Activated CD8-positive, alpha-beta memory T cell treated with anti-CD3 and anti-CD28 coated beads, Interleukin-2, amount 10 ng/mL, durations not matched to agents 7 days and 5 days (primary cell): ENCODE results near the gene CAPZB. TPM values are rescaled to one million over a fixed set of nuclear protein-coding genes. Genes with fewer than 3 reads are reported as not detected.

ENCODE experiments used
- ATAC-seq: fragments of 150-1000 bp; cut with Tn5 transposase; one replicate; pipeline ENCODE4 v1.10.0; 2021; ENCODE audit warnings: moderate library complexity
- CTCF ChIA-PET: fragments of 350-600 bp; sonication (Branson Sonifier 250); formaldehyde crosslinking; loops from one replicate; lab custom pipeline; 2021; ENCODE audit warnings: antibody characterized with exemption; lab: Charles Lee
- DNase-seq: peaks from one replicate; pipeline ENCODE4 v3.0.0-alpha.2; 2020
- H3K27ac Mint-ChIP-seq: one replicate; pipeline ENCODE4 v1.8.0; 2021; ENCODE audit warnings: mild to moderate bottlenecking, mixed read lengths
- H3K27me3 Mint-ChIP-seq: one replicate; pipeline ENCODE4 v1.8.0; 2021; ENCODE audit warnings: mixed read lengths
- H3K36me3 Mint-ChIP-seq: one replicate; pipeline ENCODE4 v1.8.0; 2021; ENCODE audit warnings: mild to moderate bottlenecking, mixed read lengths
- H3K4me1 Mint-ChIP-seq: one replicate; pipeline ENCODE4 v1.8.0; 2021; ENCODE audit warnings: mixed read lengths
- H3K4me3 Mint-ChIP-seq: one replicate; pipeline ENCODE4 v1.8.0; 2021; ENCODE audit warnings: mild to moderate bottlenecking, moderate library complexity, mixed read lengths
- H3K9me3 Mint-ChIP-seq: one replicate; pipeline ENCODE4 v1.8.0; 2022; ENCODE audit warnings: low read depth, mixed read lengths
- total RNA-seq, 2 experiments: library from RNA; stranded (reverse); gene quantifications; one replicate each; pipeline ENCODE4 v1.2.3, GENCODE V29; 2021

Gene CAPZB
- total RNA-seq, 2 experiments from 2014 or later, result 411 to 427 TPM

- H3K4me3 Mint-ChIP-seq, result no peak overlapping the region
- no peak for DNase-seq
- ATAC-seq, result no peak
- no peaks in the 10 kb centered on the region for H3K27me3 Mint-ChIP-seq
- H3K27ac Mint-ChIP-seq, result no peak overlapping the region
- H3K36me3 Mint-ChIP-seq, result peaks cover 17% of the 10 kb centered on the region
- H3K4me1 Mint-ChIP-seq, result peaks cover 25% of the 10 kb centered on the region
- no peaks in the 10 kb centered on the region for H3K9me3 Mint-ChIP-seq
- CTCF ChIA-PET, result interaction anchor here (1.1 to 1.6 kb wide), 2 partner anchors 16 to 221 kb away, joined by 3 read pairs; no protein-coding TSS in a partner anchor
These were observed 124.3 kb downstream of the CAPZB start for GRCh38 chr1:19360843-19361610.

GRCh38 chr1:19360432-19360831 is 124.9 kb downstream of the CAPZB start:
- Mint-ChIP-seq H3K4me1 (peaks cover 25% of the 10 kb centered on the region), H3K27me3 (no peaks in the 10 kb centered on the region), H3K4me3 (no peak overlapping the region), H3K27ac (peak overlapping the region; percentile 28), H3K36me3 (peaks cover 22% of the 10 kb centered on the region), H3K9me3 (no peaks in the 10 kb centered on the region)
- ATAC-seq (peak; percentile 30), DNase-seq (no peak)
- CTCF ChIA-PET, result interaction anchor here (1.1 to 1.6 kb wide), 2 partner anchors 16 to 222 kb away, joined by 3 read pairs; no protein-coding TSS in a partner anchor

- no peak overlapping the region for H3K4me3 Mint-ChIP-seq
- peaks cover 25% of the 10 kb centered on the region for H3K4me1 Mint-ChIP-seq
These were observed 125.3 kb downstream of the CAPZB start for GRCh38 chr1:19360016-19360415.

GRCh38 chr1:19359357-19359756 is 126.0 kb downstream of the CAPZB start:
- H3K4me1 Mint-ChIP-seq, result peaks cover 25% of the 10 kb centered on the region
- no peaks in the 10 kb centered on the region for H3K27me3 Mint-ChIP-seq
- H3K4me3 Mint-ChIP-seq, result no peak overlapping the region
- peaks cover 24% of the 10 kb centered on the region for H3K36me3 Mint-ChIP-seq
- DNase-seq (no peak), ATAC-seq (peak; percentile 27)
- CTCF ChIA-PET, result interaction anchor here (0.7 to 1.6 kb wide), 2 partner anchors 15 to 292 kb away, joined by 3 read pairs; no protein-coding TSS in a partner anchor
- no peak overlapping the region for H3K27ac Mint-ChIP-seq
- no peaks in the 10 kb centered on the region for H3K9me3 Mint-ChIP-seq

More at GRCh38 chr1:19360016-19360415, 125.3 kb downstream of the CAPZB start:
- DNase-seq, result no peak
- peak overlapping the region; percentile 26 for H3K27ac Mint-ChIP-seq
- peaks cover 24% of the 10 kb centered on the region for H3K36me3 Mint-ChIP-seq
- peak; percentile 30 for ATAC-seq
- CTCF ChIA-PET, result interaction anchor here (1.1 to 1.6 kb wide), 2 partner anchors 15 to 222 kb away, joined by 3 read pairs; no protein-coding TSS in a partner anchor
- H3K27me3 Mint-ChIP-seq, result no peaks in the 10 kb centered on the region
- no peaks in the 10 kb centered on the region for H3K9me3 Mint-ChIP-seq

GRCh38 chr1:19358710-19359109 is 126.6 kb downstream of the CAPZB start:
- CTCF ChIA-PET, result interaction anchor here (0.7 to 1.0 kb wide), 2 partner anchors 17 to 293 kb away, joined by 3 read pairs; no protein-coding TSS in a partner anchor
- Mint-ChIP-seq H3K27ac (no peak overlapping the region), H3K4me1 (peaks cover 25% of the 10 kb centered on the region), H3K9me3 (no peaks in the 10 kb centered on the region), H3K36me3 (peaks cover 23% of the 10 kb centered on the region), H3K27me3 (no peaks in the 10 kb centered on the region), H3K4me3 (no peak overlapping the region)
- DNase-seq (no peak), ATAC-seq (no peak)

GRCh38 chr1:19357299-19357986 is 127.9 kb downstream of the CAPZB start:
- no peak for DNase-seq
- Mint-ChIP-seq H3K27ac (no peak overlapping the region), H3K27me3 (no peaks in the 10 kb centered on the region), H3K4me1 (peaks cover 25% of the 10 kb centered on the region), H3K9me3 (no peaks in the 10 kb centered on the region), H3K36me3 (peaks cover 22% of the 10 kb centered on the region), H3K4me3 (no peak overlapping the region)
- CTCF ChIA-PET, result interaction anchor here (1.0 kb wide), 1 partner anchor 15 kb away, joined by 3 read pairs; no protein-coding TSS in a partner anchor
- ATAC-seq, result no peak

- Mint-ChIP-seq H3K4me1 (peaks cover 23% of the 10 kb centered on the region), H3K36me3 (peaks cover 22% of the 10 kb centered on the region), H3K4me3 (no peak overlapping the region), H3K27me3 (no peaks in the 10 kb centered on the region), H3K9me3 (no peaks in the 10 kb centered on the region), H3K27ac (no peak overlapping the region)
- DNase-seq (no peak), ATAC-seq (no peak)
- CTCF ChIA-PET, result interaction anchor here (0.8 kb wide), 1 partner anchor 15 kb away, joined by 4 read pairs; no protein-coding TSS in a partner anchor
These were observed 129.1 kb downstream of the CAPZB start for GRCh38 chr1:19356266-19356665.

GRCh38 chr1:19354531-19354981 is 130.8 kb downstream of the CAPZB start:
- DNase-seq, result no peak
- CTCF ChIA-PET, result interaction anchor here (1.2 to 2.0 kb wide), 2 partner anchors 9 to 13 kb away, joined by 3 to 7 read pairs; no protein-coding TSS in a partner anchor
- no peak for ATAC-seq
- peaks cover 8% of the 10 kb centered on the region for H3K4me1 Mint-ChIP-seq
- no peaks in the 10 kb centered on the region for H3K9me3 Mint-ChIP-seq
- no peak overlapping the region for H3K4me3 Mint-ChIP-seq
- no peak overlapping the region for H3K27ac Mint-ChIP-seq
- no peaks in the 10 kb centered on the region for H3K27me3 Mint-ChIP-seq
- H3K36me3 Mint-ChIP-seq, result peaks cover 22% of the 10 kb centered on the region

GRCh38 chr1:19353596-19353995 is 131.7 kb downstream of the CAPZB start:
- Mint-ChIP-seq H3K9me3 (no peaks in the 10 kb centered on the region), H3K27ac (peak overlapping the region; percentile 16), H3K36me3 (peaks cover 22% of the 10 kb centered on the region), H3K27me3 (no peaks in the 10 kb centered on the region), H3K4me1 (peaks cover 4% of the 10 kb centered on the region), H3K4me3 (no peak overlapping the region)
- ATAC-seq (no peak), DNase-seq (no peak)
- CTCF ChIA-PET, result interaction anchor here (1.2 to 2.0 kb wide), 2 partner anchors 10 to 12 kb away, joined by 3 to 7 read pairs; no protein-coding TSS in a partner anchor

GRCh38 chr1:19352839-19353238 is 132.5 kb downstream of the CAPZB start:
- Mint-ChIP-seq H3K36me3 (peaks cover 22% of the 10 kb centered on the region), H3K27ac (no peak overlapping the region), H3K4me3 (no peak overlapping the region), H3K9me3 (no peaks in the 10 kb centered on the region), H3K27me3 (no peaks in the 10 kb centered on the region), H3K4me1 (peaks cover 3% of the 10 kb centered on the region)
- no peak for DNase-seq
- CTCF ChIA-PET, result no interaction called here
- no peak for ATAC-seq

- Mint-ChIP-seq H3K4me1 (no peaks in the 10 kb centered on the region), H3K27ac (no peak overlapping the region), H3K36me3 (peaks cover 16% of the 10 kb centered on the region), H3K4me3 (no peak overlapping the region), H3K9me3 (no peaks in the 10 kb centered on the region), H3K27me3 (no peaks in the 10 kb centered on the region)
- CTCF ChIA-PET, result interaction anchor here (0.7 to 0.9 kb wide), 2 partner anchors 10 to 309 kb away, joined by 3 read pairs; no protein-coding TSS in a partner anchor
- no peak for DNase-seq
- ATAC-seq, result no peak
These were observed 133.5 kb downstream of the CAPZB start for GRCh38 chr1:19351873-19352272.

- CTCF ChIA-PET, result no interaction called here
These were observed 134.8 kb downstream of the CAPZB start for GRCh38 chr1:19350566-19350965.

GRCh38 chr1:19349999-19350398 is 135.3 kb downstream of the CAPZB start:
- Mint-ChIP-seq H3K27ac (no peak overlapping the region), H3K4me3 (no peak overlapping the region), H3K36me3 (peaks cover 4% of the 10 kb centered on the region), H3K27me3 (no peaks in the 10 kb centered on the region), H3K9me3 (no peaks in the 10 kb centered on the region), H3K4me1 (no peaks in the 10 kb centered on the region)
- CTCF ChIA-PET, result no interaction called here
- no peak for ATAC-seq
- no peak for DNase-seq

More at GRCh38 chr1:19350566-19350965, 134.8 kb downstream of the CAPZB start:
- Mint-ChIP-seq H3K4me3 (no peak overlapping the region), H3K27me3 (no peaks in the 10 kb centered on the region), H3K4me1 (no peaks in the 10 kb centered on the region), H3K36me3 (peaks cover 8% of the 10 kb centered on the region), H3K9me3 (no peaks in the 10 kb centered on the region), H3K27ac (no peak overlapping the region)
- DNase-seq, result no peak
- no peak for ATAC-seq
